Lower lobe of right lung (tissue), 2 donors: Measurements from ENCODE around the gene MAGEB17. TPM values are rescaled to one million over a fixed set of nuclear protein-coding genes. Genes with fewer than 3 reads are reported as not detected.
"Not testable (repeated sequence)": the region's sequence is repeated elsewhere in the genome, so short reads cannot be mapped to it uniquely, and the experiment has no call there.

ENCODE experiments used
- ATAC-seq, 2 donors: fragments of 200-7000 bp; cut with Tn5 transposase; one replicate each; pipeline ENCODE4 v1.9.1; 2020 to 2022; ENCODE audit warnings: mild to moderate bottlenecking in 2 of 2, moderate library complexity in 2 of 2
- DNase-seq: peaks from one replicate; pipeline ENCODE4 v3.0.0-alpha.2; 2020
- H3K27ac ChIP-seq: fragments of 200-600 bp; one replicate; pipeline ENCODE4 v1.8.0; 2022
- H3K27me3 ChIP-seq: fragments of 200-600 bp; one replicate; pipeline ENCODE4 v1.8.0; 2022; ENCODE audit warnings: low read depth
- H3K36me3 ChIP-seq: fragments of 200-600 bp; one replicate; pipeline ENCODE4 v1.8.0; 2022; ENCODE audit warnings: mild to moderate bottlenecking
- H3K4me1 ChIP-seq: fragments of 200-600 bp; one replicate; pipeline ENCODE4 v1.8.0; 2022
- H3K4me3 ChIP-seq: fragments of 200-600 bp; one replicate; pipeline ENCODE4 v1.8.0; 2022; ENCODE audit warnings: mild to moderate bottlenecking
- H3K9me3 ChIP-seq: fragments of 200-600 bp; one replicate; pipeline ENCODE4 v1.8.0; 2022
- intact Hi-C: fragments of 100-400 bp; cut with DNase I; formaldehyde crosslinking; loops from one replicate; pipeline ENCODE4 v1.11.0; 2022
- total RNA-seq: library from RNA; stranded (reverse); fragmentation: NEBNext Ultra II Directional; extraction: Animal tissue kit (Norgen Biotek cat#: 25700); gene quantifications from one replicate; pipeline ENCODE4 v1.2.1, GENCODE V29; 2021
- TF ChIP-seq, protein P1 (sequence below): fragments of 200-600 bp; IDR thresholded peaks from one replicate; pipeline ENCODE4 v1.8.0; 2022; ENCODE audit warnings: antibody characterized with exemption, mild to moderate bottlenecking
- donor health status: DM: no; HTN: yes; CAD: no; lungs with severe emphysema.

MAGEB17 gene
- total RNA-seq, 1 donor from 2014 or later: not detected

DNA sequence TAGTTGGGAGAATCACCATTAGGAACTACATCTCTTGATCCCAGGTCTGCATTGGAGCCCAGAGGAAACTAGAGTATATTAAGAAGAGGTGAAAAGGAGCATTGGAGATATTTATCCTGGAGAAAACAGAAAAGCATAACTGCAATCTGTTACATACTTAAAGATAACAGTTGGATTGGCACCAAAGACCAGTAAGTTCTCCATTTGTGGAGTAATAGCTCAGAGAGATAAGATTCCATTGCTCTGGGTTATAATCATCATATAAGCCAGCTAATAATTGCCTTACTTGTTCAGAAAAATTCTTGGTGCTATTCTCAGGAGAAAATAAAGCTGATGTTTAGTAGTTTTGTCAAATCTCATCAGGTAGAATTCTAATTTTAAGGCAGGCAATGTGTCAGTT lies 23.3 kb upstream of the MAGEB17 start:
- H3K9me3 ChIP-seq: no peaks in the 10 kb centered on the region
- TF ChIP-seq, protein P1, sequence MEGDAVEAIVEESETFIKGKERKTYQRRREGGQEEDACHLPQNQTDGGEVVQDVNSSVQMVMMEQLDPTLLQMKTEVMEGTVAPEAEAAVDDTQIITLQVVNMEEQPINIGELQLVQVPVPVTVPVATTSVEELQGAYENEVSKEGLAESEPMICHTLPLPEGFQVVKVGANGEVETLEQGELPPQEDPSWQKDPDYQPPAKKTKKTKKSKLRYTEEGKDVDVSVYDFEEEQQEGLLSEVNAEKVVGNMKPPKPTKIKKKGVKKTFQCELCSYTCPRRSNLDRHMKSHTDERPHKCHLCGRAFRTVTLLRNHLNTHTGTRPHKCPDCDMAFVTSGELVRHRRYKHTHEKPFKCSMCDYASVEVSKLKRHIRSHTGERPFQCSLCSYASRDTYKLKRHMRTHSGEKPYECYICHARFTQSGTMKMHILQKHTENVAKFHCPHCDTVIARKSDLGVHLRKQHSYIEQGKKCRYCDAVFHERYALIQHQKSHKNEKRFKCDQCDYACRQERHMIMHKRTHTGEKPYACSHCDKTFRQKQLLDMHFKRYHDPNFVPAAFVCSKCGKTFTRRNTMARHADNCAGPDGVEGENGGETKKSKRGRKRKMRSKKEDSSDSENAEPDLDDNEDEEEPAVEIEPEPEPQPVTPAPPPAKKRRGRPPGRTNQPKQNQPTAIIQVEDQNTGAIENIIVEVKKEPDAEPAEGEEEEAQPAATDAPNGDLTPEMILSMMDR: no peak

DNA sequence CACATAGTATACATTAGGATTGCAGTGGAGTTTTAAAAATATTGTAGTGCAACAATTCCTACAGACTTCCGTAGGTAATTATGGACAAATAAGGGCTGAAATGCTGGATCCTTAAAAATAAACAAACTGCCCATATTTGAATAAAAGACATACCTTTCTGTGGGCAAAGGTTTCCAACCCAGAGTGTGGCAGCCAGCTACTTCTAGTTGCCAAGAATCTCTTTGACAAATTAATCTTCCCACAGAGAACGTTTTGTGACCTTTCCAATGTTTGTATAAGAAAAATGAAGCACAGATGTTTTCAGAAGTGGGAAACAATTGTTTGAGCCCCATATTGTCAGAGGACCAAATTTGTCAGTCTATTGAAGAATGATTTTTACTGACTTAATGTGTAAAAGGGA lies 22.9 kb upstream of the MAGEB17 start:
- TF ChIP-seq, protein P1: no peak
- ATAC-seq: no peak
- Histone ChIP-seq H3K4me3 (no peak overlapping the region), H3K27ac (no peak overlapping the region), H3K36me3 (no peaks in the 10 kb centered on the region), H3K4me1 (no peaks in the 10 kb centered on the region), H3K9me3 (no peaks in the 10 kb centered on the region), H3K27me3 (no peaks in the 10 kb centered on the region)
- no peak for DNase-seq
- intact Hi-C loops: no loop called here

More for the DNA sequence above, 23.3 kb upstream of the MAGEB17 start:
- Histone ChIP-seq H3K27me3 (no peaks in the 10 kb centered on the region), H3K4me3 (no peak overlapping the region), H3K36me3 (no peaks in the 10 kb centered on the region), H3K4me1 (no peaks in the 10 kb centered on the region), H3K27ac (no peak overlapping the region)
- no peak for DNase-seq
- ATAC-seq: no peak
- intact Hi-C loops: no loop called here

DNA sequence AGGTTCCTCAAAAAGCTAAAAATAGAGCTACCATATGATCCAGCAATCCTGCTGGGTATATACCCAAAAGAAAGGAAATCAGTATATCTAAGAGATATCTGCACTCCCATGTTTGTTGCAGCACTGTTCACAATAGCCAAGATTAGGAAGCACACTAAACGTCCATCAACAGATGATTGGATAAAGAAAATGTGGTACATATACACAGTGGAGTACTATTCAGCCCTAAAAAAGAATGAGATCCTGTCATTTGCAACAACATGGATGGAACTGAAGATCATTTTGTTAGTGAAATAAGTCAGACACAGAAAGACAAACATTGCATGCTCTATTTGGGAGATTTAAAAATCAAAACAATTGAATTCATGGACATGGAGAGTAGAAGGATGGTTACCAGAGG lies 22.2 kb upstream of the MAGEB17 start:
- H3K27ac ChIP-seq, DNase-seq, intact Hi-C loops, H3K36me3 ChIP-seq, H3K9me3 ChIP-seq, H3K27me3 ChIP-seq, H3K4me3 ChIP-seq, H3K4me1 ChIP-seq, ATAC-seq: not testable (repeated sequence)

DNA sequence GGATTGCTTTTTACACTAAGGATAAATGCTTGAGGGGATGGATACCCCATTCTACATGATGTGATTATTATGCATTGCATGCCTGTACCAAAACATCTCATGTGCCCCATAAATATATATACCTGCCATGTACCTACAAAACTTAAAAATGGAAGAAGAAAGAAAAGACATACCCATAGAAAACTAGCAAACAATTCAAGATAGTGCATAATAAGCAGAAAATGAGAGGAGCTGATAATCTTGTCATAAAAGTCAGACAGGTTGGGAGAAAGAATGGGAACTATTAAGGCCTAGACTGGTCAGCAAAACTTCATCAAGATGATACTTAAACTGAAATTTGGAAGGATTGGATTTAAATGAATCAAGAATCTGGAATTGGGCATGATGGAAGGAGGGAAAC lies 21.6 kb upstream of the MAGEB17 start:
- H3K36me3 ChIP-seq: no peaks in the 10 kb centered on the region
- TF ChIP-seq, protein P1: no peak
- no peaks in the 10 kb centered on the region for H3K27me3 ChIP-seq
- H3K27ac ChIP-seq: no peak overlapping the region
- intact Hi-C loops: no loop called here
- H3K9me3 ChIP-seq: no peaks in the 10 kb centered on the region
- H3K4me1 ChIP-seq: no peaks in the 10 kb centered on the region
- no peak for DNase-seq
- no peak overlapping the region for H3K4me3 ChIP-seq
- ATAC-seq: no peak

DNA sequence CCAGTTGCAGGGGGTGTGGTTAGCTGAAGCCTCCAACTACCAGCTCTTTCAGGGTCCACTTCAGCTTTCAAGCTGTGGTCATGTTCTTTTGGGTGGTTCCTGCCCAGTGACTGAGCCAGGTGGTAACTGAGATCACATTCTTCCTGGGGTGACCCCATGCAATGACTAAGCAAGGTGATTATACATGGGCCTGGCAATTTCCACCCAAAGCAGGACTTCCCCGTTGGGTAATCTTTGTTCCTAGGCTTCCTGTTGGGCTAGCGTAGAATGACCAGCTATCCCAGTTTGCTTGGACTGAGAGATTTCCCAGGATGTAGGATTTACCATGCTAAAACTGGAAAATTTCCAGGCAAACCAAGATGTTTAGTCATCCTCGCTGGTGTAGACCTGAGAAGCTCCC lies 18.4 kb upstream of the MAGEB17 start:
- Histone ChIP-seq H3K4me3 (no peak overlapping the region), H3K27ac (no peak overlapping the region), H3K27me3 (no peaks in the 10 kb centered on the region), H3K9me3 (no peaks in the 10 kb centered on the region), H3K4me1 (no peaks in the 10 kb centered on the region), H3K36me3 (no peaks in the 10 kb centered on the region)
- no peak for DNase-seq
- TF ChIP-seq, protein P1: no peak
- no peak for ATAC-seq
- intact Hi-C loops: no loop called here

DNA sequence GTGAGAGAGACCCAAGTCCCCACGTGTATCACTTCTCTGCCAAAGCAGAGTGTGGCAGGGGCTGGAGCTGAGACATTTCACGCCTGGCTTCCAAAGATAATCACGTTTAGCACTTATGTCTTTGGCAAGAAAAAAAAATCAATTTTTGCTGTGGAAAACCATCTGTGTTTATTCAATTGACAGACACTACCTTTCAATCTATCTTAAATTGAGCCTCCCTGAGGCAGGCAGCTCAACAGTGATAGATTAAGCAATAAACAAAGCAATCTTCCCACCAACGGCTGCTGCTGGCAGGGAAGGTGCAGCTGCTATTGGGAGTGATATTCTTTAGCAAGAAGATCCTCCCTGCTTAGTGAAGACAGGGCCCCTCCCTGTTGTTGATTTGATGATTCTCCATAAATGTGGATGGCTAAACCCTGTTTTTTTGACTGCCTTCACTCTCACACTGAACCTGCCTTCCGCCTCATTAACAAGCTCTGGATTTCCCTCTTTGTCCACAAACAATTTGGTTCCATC lies 11.6 kb upstream of the MAGEB17 start:
- ATAC-seq (no peak), DNase-seq (no peak)
- no peaks in the 10 kb centered on the region for H3K36me3 ChIP-seq
- TF ChIP-seq, protein P1: no peak
- no peaks in the 10 kb centered on the region for H3K9me3 ChIP-seq
- intact Hi-C loops: no loop called here
- no peaks in the 10 kb centered on the region for H3K4me1 ChIP-seq
- no peaks in the 10 kb centered on the region for H3K27me3 ChIP-seq
- no peak overlapping the region for H3K27ac ChIP-seq
- no peak overlapping the region for H3K4me3 ChIP-seq
